Kidney (tissue), 14 donors: ENCODE results near the gene GSPT1. TPM values are rescaled to one million over a fixed set of nuclear protein-coding genes. Genes with fewer than 3 reads are reported as not detected.
"Not testable (repeated sequence)": the region's sequence is repeated elsewhere in the genome, so short reads cannot be mapped to it uniquely, and the experiment has no call there.

Source experiments
- DNase-seq, 5 donors: peaks; one replicate each; pipeline ENCODE4 v3.0.0-alpha.2; 2013 to 2020
- FAIRE-seq: peaks from 2 replicates; lab custom pipeline; 2012; peaks lifted over from hg19 to GRCh38; lab: Jason Lieb, UNC
- H3K27ac ChIP-seq, 2 donors: one replicate each; pipeline ENCODE4 v1.7.0; 2013; ENCODE audit warnings: low read depth in 2 of 2, low read length in 2 of 2, inconsistent platforms in 1 of 2
- H3K27me3 ChIP-seq: one replicate; pipeline ENCODE4 v1.7.1; 2013; ENCODE audit warnings: low read length, inconsistent platforms; ENCODE audit not compliant: control insufficient read depth, insufficient read depth
- H3K36me3 ChIP-seq, 3 donors: one replicate each; pipeline versions ENCODE4 v1.7.0 to v1.7.1; 2013; ENCODE audit warnings: low read length in 3 of 3, control low read depth in 1 of 3, inconsistent platforms in 1 of 3; ENCODE audit not compliant: insufficient read depth in 3 of 3, control insufficient read depth in 2 of 3
- H3K4me1 ChIP-seq, 3 donors: one replicate each; pipeline versions ENCODE4 v1.7.0 to v1.7.1; 2013; ENCODE audit warnings: low read length in 3 of 3, inconsistent platforms in 1 of 3, low read depth in 1 of 3; ENCODE audit not compliant: control insufficient read depth in 2 of 3, insufficient read depth in 2 of 3
- H3K4me3 ChIP-seq, 3 donors: one replicate each; pipeline versions ENCODE4 v1.7.0 to v1.8.1; 2013; ENCODE audit warnings: low read length in 3 of 3, control low read depth in 1 of 3, inconsistent platforms in 1 of 3
- H3K9ac ChIP-seq, 3 donors: one replicate each; pipeline versions ENCODE4 v1.7.0 to v1.7.1; 2013; ENCODE audit warnings: low read length in 3 of 3, control low read depth in 1 of 3, inconsistent platforms in 1 of 3
- H3K9me3 ChIP-seq, 3 donors: one replicate each; pipeline versions ENCODE4 v1.7.0 to v1.7.1; 2013; ENCODE audit warnings: low read length in 3 of 3, control low read depth in 1 of 3, inconsistent platforms in 1 of 3; ENCODE audit not compliant: control insufficient read depth in 2 of 3, insufficient read depth in 1 of 3
- intact Hi-C: fragments of 100-400 bp; cut with DNase I; formaldehyde crosslinking; loops from one replicate; pipeline ENCODE4 v1.11.1; 2022
- polyA plus RNA-seq: library from polyadenylated mRNA; stranded (reverse); fragments of 350-450 nt; fragmentation: Illumina TruSeq; extraction: RNeasy Lipid Tissue Mini Kit (QIAGEN cat#74804); gene quantifications from one replicate; pipeline ENCODE4 v1.2.3, GENCODE V29; 2014; ENCODE audit warnings: low read depth, low replicate concordance; ENCODE audit not compliant: insufficient read depth
- total RNA-seq: library from RNA; stranded (reverse); fragmentation: NEBNext Ultra II Directional; extraction: Animal tissue kit (Norgen Biotek cat#: 25700); gene quantifications from one replicate; pipeline ENCODE4 v1.2.1, GENCODE V29; 2021
- TF ChIP-seq, protein P1 (sequence below): IDR thresholded peaks from 3 replicates; pipeline ENCODE4 v1.5.1; 2012; ENCODE audit warnings: mild to moderate bottlenecking, moderate library complexity, borderline replicate concordance; ENCODE audit not compliant: insufficient read depth; ENCODE audit errors: extremely low read depth
- donor health status: control.
- donor health status: control.
- donor health status: control.
- donor health status: control.
- donor health status: control.
- donor health status: DM: yes; HTN: yes; CAD: no.
- donor health status: Normal renal cell carcinoma (clear cell type).

GSPT1 gene
- total and polyA plus RNA-seq, 2 donors from 2014 or later = 48.3 to 99.0 TPM

DNA sequence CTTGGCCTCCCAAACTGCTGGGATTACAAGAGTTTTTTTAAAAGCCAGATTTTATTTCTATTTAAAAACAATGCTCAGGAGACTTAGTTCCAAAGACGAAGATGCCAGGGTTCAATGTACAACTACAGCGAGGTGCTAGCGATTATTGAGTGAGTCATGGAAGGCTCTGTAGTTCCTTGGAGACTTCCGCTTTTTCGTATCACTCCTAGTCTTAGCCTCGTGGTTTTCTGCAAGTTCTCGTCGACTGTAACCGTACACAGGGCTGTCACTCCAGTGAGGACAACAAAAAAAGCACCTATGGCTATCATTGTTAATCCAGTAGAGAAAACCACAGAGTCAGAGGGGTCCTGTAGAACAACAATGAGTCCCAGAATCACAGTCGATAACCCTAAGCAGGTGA, 96.0 kb downstream of the GSPT1 start:
- H3K4me3 ChIP-seq = no peak overlapping the region
- TF ChIP-seq, protein P1, sequence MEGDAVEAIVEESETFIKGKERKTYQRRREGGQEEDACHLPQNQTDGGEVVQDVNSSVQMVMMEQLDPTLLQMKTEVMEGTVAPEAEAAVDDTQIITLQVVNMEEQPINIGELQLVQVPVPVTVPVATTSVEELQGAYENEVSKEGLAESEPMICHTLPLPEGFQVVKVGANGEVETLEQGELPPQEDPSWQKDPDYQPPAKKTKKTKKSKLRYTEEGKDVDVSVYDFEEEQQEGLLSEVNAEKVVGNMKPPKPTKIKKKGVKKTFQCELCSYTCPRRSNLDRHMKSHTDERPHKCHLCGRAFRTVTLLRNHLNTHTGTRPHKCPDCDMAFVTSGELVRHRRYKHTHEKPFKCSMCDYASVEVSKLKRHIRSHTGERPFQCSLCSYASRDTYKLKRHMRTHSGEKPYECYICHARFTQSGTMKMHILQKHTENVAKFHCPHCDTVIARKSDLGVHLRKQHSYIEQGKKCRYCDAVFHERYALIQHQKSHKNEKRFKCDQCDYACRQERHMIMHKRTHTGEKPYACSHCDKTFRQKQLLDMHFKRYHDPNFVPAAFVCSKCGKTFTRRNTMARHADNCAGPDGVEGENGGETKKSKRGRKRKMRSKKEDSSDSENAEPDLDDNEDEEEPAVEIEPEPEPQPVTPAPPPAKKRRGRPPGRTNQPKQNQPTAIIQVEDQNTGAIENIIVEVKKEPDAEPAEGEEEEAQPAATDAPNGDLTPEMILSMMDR = no peak
- FAIRE-seq (no peak), DNase-seq (no peak)
- no peaks in the 10 kb centered on the region for H3K36me3 ChIP-seq
- no peak overlapping the region for H3K9ac ChIP-seq
- intact Hi-C loops = loop anchor here (10.0 kb wide), 1 partner anchor 425 kb away; no protein-coding TSS in a partner anchor
- no peaks in the 10 kb centered on the region for H3K4me1 ChIP-seq
- no peaks in the 10 kb centered on the region for H3K27me3 ChIP-seq
- H3K27ac ChIP-seq = no peak overlapping the region
- no peaks in the 10 kb centered on the region for H3K9me3 ChIP-seq

DNA sequence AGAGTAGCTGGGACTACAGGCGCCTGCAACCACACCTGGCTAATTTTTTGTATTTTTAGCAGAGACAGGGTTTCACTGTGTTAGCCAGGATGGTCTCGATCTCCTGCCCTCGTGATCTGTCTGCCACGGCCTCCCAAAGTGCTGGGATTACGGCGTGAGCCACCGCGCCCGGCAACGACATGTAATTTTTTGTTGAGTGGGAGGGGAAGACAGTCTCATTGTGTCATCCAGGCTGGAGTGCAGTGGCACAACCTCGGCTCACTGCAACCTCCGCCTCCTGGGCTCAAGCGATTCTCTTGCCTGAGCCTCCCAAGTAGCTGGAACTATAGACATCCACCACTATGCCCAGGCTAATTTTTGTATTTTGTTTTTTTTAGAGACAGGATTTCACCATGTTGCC, 96.8 kb downstream of the GSPT1 start:
- H3K27me3 ChIP-seq, DNase-seq, H3K27ac ChIP-seq, H3K36me3 ChIP-seq, H3K9ac ChIP-seq, H3K4me1 ChIP-seq, H3K4me3 ChIP-seq, H3K9me3 ChIP-seq, FAIRE-seq: not testable (repeated sequence)
- intact Hi-C loops = loop anchor here (10.0 kb wide), 1 partner anchor 424 kb away; no protein-coding TSS in a partner anchor

Other genes starting within 250 kb of the GSPT1 start
- gene SNN, start 247.5 kb downstream of the GSPT1 start, total RNA-seq = 21.9 TPM
- 16.6 TPM for gene SNN, start 247.5 kb downstream of the GSPT1 start, polyA plus RNA-seq
- gene TXNDC11, start 173.1 kb downstream of the GSPT1 start, total RNA-seq = 60.8 TPM
- 70.9 TPM for gene TXNDC11, start 173.1 kb downstream of the GSPT1 start, polyA plus RNA-seq
- gene ZC3H7A, start 118.7 kb downstream of the GSPT1 start, total RNA-seq = 59.5 TPM
- 23.8 TPM for gene ZC3H7A, start 118.7 kb downstream of the GSPT1 start, polyA plus RNA-seq
- 101 TPM for gene RSL1D1, start 64.4 kb downstream of the GSPT1 start, total RNA-seq
- gene RSL1D1, start 64.4 kb downstream of the GSPT1 start, polyA plus RNA-seq = 55.5 TPM
- 12.4 TPM for gene NPIPB2, start 26.1 kb upstream of the GSPT1 start, total RNA-seq
- 4.9 TPM for gene NPIPB2, start 26.1 kb upstream of the GSPT1 start, polyA plus RNA-seq
- gene TNFRSF17, start 49.3 kb upstream of the GSPT1 start, total RNA-seq = 3.0 TPM
- not detected for gene TNFRSF17, start 49.3 kb upstream of the GSPT1 start, polyA plus RNA-seq
- 107 TPM for gene SNX29, start 60.8 kb upstream of the GSPT1 start, total RNA-seq
- 14.3 TPM for gene SNX29, start 60.8 kb upstream of the GSPT1 start, polyA plus RNA-seq